H1 (cell line): ENCODE measurements around the gene CTDP1. TPM values are rescaled to one million over a fixed set of nuclear protein-coding genes. Genes with fewer than 3 reads are reported as not detected.

Source experiments
- BCL11A ChIP-seq, 2 experiments: IDR thresholded peaks; one replicate each; pipeline ENCODE4 v1.6.1; 2011; ENCODE audit warnings: low read depth in 2 of 2, low read length in 2 of 2, mild to moderate bottlenecking in 2 of 2
- CTCF ChIP-seq, 3 experiments: IDR thresholded peaks; 1 replicate in 2 of 3; 2 replicates in 1 of 3; pipeline versions ENCODE4 v1.5.1 to v1.6.1; 2011; ENCODE audit warnings: low read length in 3 of 3, mild to moderate bottlenecking in 3 of 3, inconsistent platforms in 2 of 3, low read depth in 1 of 3, moderate library complexity in 1 of 3; ENCODE audit not compliant: insufficient read depth in 1 of 3; ENCODE audit errors: control extremely low read depth in 1 of 3
- EP300 ChIP-seq, 2 experiments: IDR thresholded peaks; 1 replicate in 1 of 2; 2 replicates in 1 of 2; pipeline ENCODE4 v1.6.1; 2011 to 2012; ENCODE audit warnings: low read depth in 2 of 2, low read length in 2 of 2, mild to moderate bottlenecking in 2 of 2, borderline replicate concordance in 1 of 2, inconsistent platforms in 1 of 2, moderate library complexity in 1 of 2
- HDAC2 ChIP-seq, 2 experiments: fragments of 300-600 bp in 1 of 2; sonication (generic) in 1 of 2; IDR thresholded peaks; 2 replicates each; pipeline ENCODE4 v1.6.1; 2011 to 2012; ENCODE audit warnings: low read depth in 2 of 2, low read length in 2 of 2, mild to moderate bottlenecking in 2 of 2, moderate library complexity in 2 of 2, borderline replicate concordance in 1 of 2, inconsistent platforms in 1 of 2
- MAFK ChIP-seq: IDR thresholded peaks from 2 replicates; pipeline ENCODE4 v1.6.1; 2012; ENCODE audit warnings: low read depth, mild to moderate bottlenecking, improper control_type of control experiment, low read length
- RXRA ChIP-seq: IDR thresholded peaks from 2 replicates; pipeline ENCODE4 v1.6.1; 2011; ENCODE audit warnings: low read depth, mild to moderate bottlenecking, low read length, moderate library complexity; ENCODE audit not compliant: insufficient read depth
- polyA plus RNA-seq, 7 experiments: library from polyadenylated mRNA; depleted of rRNA in 3 of 7; stranded (reverse) in 5 of 7; unstranded in 2 of 7; fragments of >200 nt in 5 of 7; fragments of 200-250 nt in 2 of 7; gene quantifications; 1 replicate in 5 of 7; 2 replicates in 1 of 7; 4 replicates in 1 of 7; pipeline versions ENCODE4 v1.2.1 to v1.2.3, GENCODE V29; 2011 to 2013; ENCODE audit warnings: missing spikeins in 2 of 7, mixed read lengths in 2 of 7
- total RNA-seq: library from RNA; stranded (reverse); fragmentation: NEBNext Ultra II Directional; extraction: Animal tissue kit (Norgen Biotek cat#: 25700); gene quantifications from 2 replicates; pipeline ENCODE4 v1.2.1, GENCODE V29; 2021

The CTDP1 gene
- total and polyA plus RNA-seq, 2 of the 8 experiments (the other 6 are each of a cell fraction or from before 2014, with no cell fraction given) = 16.6 to 37.0 TPM

GRCh38 chr18:79738041-79738461 lies 58.4 kb downstream of the CTDP1 start (continued):
- TF ChIP-seq EP300 (IDR thresholded peaks at IDR 0.05; ENCODE audit: borderline replicate concordance in 1 of 2, low read depth in 2 of 2, low read length in 2 of 2) (no peak), BCL11A (IDR thresholded peaks at IDR 0.05; ENCODE audit: low read depth in 2 of 2, low read length in 2 of 2) (no peak), MAFK (no peak), RXRA (no peak), CTCF (IDR thresholded peaks at IDR 0.05; ENCODE audit: control extremely low read depth in 1 of 3, insufficient read depth in 1 of 3, low read depth in 1 of 3, low read length in 3 of 3) (no peak), HDAC2 (IDR thresholded peaks at IDR 0.05; ENCODE audit: borderline replicate concordance in 1 of 2, low read depth in 2 of 2, low read length in 2 of 2) (no peak)
